ENCODE measurements around the gene CPS1.

DNA sequence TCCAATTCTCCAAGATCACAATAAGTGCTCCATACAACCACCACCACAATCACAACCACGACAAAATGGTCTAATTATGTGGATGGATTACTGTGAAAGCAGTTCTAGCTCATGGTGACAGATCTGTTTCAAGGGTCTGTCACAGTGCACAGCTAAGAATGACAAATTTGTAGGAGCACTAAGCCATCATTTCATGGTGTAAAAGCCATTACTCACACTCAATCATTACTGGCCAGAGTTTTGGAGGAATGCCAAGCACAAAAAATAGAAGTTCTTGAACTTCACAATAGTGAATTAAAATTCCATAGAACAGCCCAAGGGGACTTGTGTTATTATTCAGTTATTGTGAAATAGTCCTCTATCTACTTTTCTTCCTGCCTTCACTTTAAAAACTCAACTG, 2.3 kb downstream of the CPS1 start:
- TF ChIP-seq, protein P1, sequence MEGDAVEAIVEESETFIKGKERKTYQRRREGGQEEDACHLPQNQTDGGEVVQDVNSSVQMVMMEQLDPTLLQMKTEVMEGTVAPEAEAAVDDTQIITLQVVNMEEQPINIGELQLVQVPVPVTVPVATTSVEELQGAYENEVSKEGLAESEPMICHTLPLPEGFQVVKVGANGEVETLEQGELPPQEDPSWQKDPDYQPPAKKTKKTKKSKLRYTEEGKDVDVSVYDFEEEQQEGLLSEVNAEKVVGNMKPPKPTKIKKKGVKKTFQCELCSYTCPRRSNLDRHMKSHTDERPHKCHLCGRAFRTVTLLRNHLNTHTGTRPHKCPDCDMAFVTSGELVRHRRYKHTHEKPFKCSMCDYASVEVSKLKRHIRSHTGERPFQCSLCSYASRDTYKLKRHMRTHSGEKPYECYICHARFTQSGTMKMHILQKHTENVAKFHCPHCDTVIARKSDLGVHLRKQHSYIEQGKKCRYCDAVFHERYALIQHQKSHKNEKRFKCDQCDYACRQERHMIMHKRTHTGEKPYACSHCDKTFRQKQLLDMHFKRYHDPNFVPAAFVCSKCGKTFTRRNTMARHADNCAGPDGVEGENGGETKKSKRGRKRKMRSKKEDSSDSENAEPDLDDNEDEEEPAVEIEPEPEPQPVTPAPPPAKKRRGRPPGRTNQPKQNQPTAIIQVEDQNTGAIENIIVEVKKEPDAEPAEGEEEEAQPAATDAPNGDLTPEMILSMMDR (IDR thresholded peaks at IDR 0.05), result no peak
- TF ChIP-seq POLR2A (IDR thresholded peaks at IDR 0.05), result no peak

Data from uterus (tissue), 2 donors.